H9 (cell line): Measurements from ENCODE around the gene DNAH1. TPM values are rescaled to one million over a fixed set of nuclear protein-coding genes. Genes with fewer than 3 reads are reported as not detected.

ENCODE experiments used
- DNase-seq: peaks from one replicate; pipeline ENCODE4 v3.0.0-alpha.2; 2017
- H2AFZ ChIP-seq: one replicate; pipeline ENCODE4 v1.6.1; 2013; ENCODE audit warnings: mild to moderate bottlenecking, low read length, control low read depth, moderate library complexity
- H2AK5ac ChIP-seq: 2 replicates; pipeline ENCODE4 v1.6.1; 2013; ENCODE audit warnings: low read length, control low read depth, mixed read lengths; ENCODE audit not compliant: insufficient read length
- H2BK120ac ChIP-seq: one replicate; pipeline ENCODE4 v1.6.1; 2013; ENCODE audit warnings: low read depth, mild to moderate bottlenecking, low read length, control low read depth, inconsistent platforms; ENCODE audit not compliant: poor library complexity, severe bottlenecking
- H2BK12ac ChIP-seq: 2 replicates; pipeline ENCODE4 v1.6.1; 2013; ENCODE audit warnings: low read length, control low read depth, mixed read lengths, low read depth; ENCODE audit not compliant: insufficient read length
- H2BK15ac ChIP-seq: 2 replicates; pipeline ENCODE4 v1.6.1; 2013; ENCODE audit warnings: low read depth, low read length, control low read depth
- H2BK20ac ChIP-seq: one replicate; pipeline ENCODE4 v1.6.1; 2013; ENCODE audit warnings: low read depth, mild to moderate bottlenecking, low read length, control low read depth, inconsistent platforms; ENCODE audit not compliant: poor library complexity, severe bottlenecking
- H2BK5ac ChIP-seq: 2 replicates; pipeline ENCODE4 v1.6.1; 2013; ENCODE audit warnings: low read length, control low read depth, mixed read lengths; ENCODE audit not compliant: insufficient read length
- H3K14ac ChIP-seq: 2 replicates; pipeline ENCODE4 v1.6.1; 2013; ENCODE audit warnings: low read length, control low read depth; ENCODE audit not compliant: insufficient read depth
- H3K18ac ChIP-seq: 2 replicates; pipeline ENCODE4 v1.6.1; 2013; ENCODE audit warnings: low read depth, mild to moderate bottlenecking, mixed read lengths, low read length, control low read depth; ENCODE audit not compliant: insufficient read length
- H3K23ac ChIP-seq: 2 replicates; pipeline ENCODE4 v1.6.1; 2013; ENCODE audit warnings: low read length, control low read depth, mixed read lengths, low read depth; ENCODE audit not compliant: insufficient read length
- H3K23me2 ChIP-seq: 2 replicates; pipeline ENCODE4 v1.6.1; 2013; ENCODE audit warnings: low read depth, mild to moderate bottlenecking, mixed read lengths, low read length, control low read depth; ENCODE audit not compliant: insufficient read length, poor library complexity, severe bottlenecking
- H3K27ac ChIP-seq: 2 replicates; pipeline ENCODE4 v1.5.1; 2013; ENCODE audit warnings: low read length, control low read depth, mixed read lengths, low read depth; ENCODE audit not compliant: insufficient read length
- H3K27me3 ChIP-seq: 2 replicates; pipeline ENCODE4 v1.6.1; 2013; ENCODE audit warnings: low read length, control low read depth, inconsistent platforms; ENCODE audit not compliant: insufficient read depth
- H3K4ac ChIP-seq: 2 replicates; pipeline ENCODE4 v1.6.1; 2013; ENCODE audit warnings: low read depth, mild to moderate bottlenecking, control low read depth, inconsistent platforms, low read length, moderate library complexity
- H3K4me1 ChIP-seq: 2 replicates; pipeline ENCODE4 v1.6.1; 2013; ENCODE audit warnings: low read length, control low read depth, inconsistent platforms; ENCODE audit not compliant: insufficient read depth
- H3K4me2 ChIP-seq: 2 replicates; pipeline ENCODE4 v1.6.1; 2013; ENCODE audit warnings: low read length, control low read depth, mixed read lengths; ENCODE audit not compliant: insufficient read length, insufficient read depth
- H3K56ac ChIP-seq: 2 replicates; pipeline ENCODE4 v1.6.1; 2013; ENCODE audit warnings: low read depth, mild to moderate bottlenecking, mixed read lengths, low read length, control low read depth; ENCODE audit not compliant: insufficient read length
- H3K79me1 ChIP-seq: 2 replicates; pipeline ENCODE4 v1.6.1; 2013; ENCODE audit warnings: low read depth, mild to moderate bottlenecking, moderate library complexity, low read length, control low read depth, inconsistent platforms; ENCODE audit not compliant: insufficient read depth, poor library complexity, severe bottlenecking
- H3K79me2 ChIP-seq: 2 replicates; pipeline ENCODE4 v1.6.1; 2013; ENCODE audit warnings: low read length, control low read depth, inconsistent platforms; ENCODE audit not compliant: insufficient read depth
- H3K9ac ChIP-seq: 2 replicates; pipeline ENCODE4 v1.6.1; 2013; ENCODE audit warnings: low read length, control low read depth, mixed read lengths; ENCODE audit not compliant: insufficient read length; ENCODE audit errors: extremely low read depth
- H3K9me3 ChIP-seq: one replicate; pipeline ENCODE4 v1.6.1; 2013; ENCODE audit warnings: low read depth, low read length, inconsistent platforms; ENCODE audit not compliant: control insufficient read depth
- H3T11ph ChIP-seq: one replicate; pipeline ENCODE4 v1.6.1; 2013; ENCODE audit warnings: mild to moderate bottlenecking, low read length, control low read depth, inconsistent platforms
- H4K20me1 ChIP-seq: one replicate; pipeline ENCODE4 v1.6.1; 2013; ENCODE audit not compliant: control insufficient read depth, insufficient read length, insufficient read depth
- H4K5ac ChIP-seq: 2 replicates; pipeline ENCODE4 v1.6.1; 2013; ENCODE audit warnings: low read depth, mild to moderate bottlenecking, mixed read lengths, low read length, control low read depth; ENCODE audit not compliant: insufficient read length
- H4K8ac ChIP-seq: replicated peaks from 2 replicates; pipeline ENCODE4 v1.6.1; 2013; ENCODE audit warnings: low read length, control low read depth, mixed read lengths, low read depth; ENCODE audit not compliant: insufficient read length
- H4K91ac ChIP-seq: 2 replicates; pipeline ENCODE4 v1.6.1; 2013; ENCODE audit warnings: low read depth, mild to moderate bottlenecking, moderate library complexity, mixed read lengths, low read length, control low read depth; ENCODE audit not compliant: insufficient read length
- H3K27ac Mint-ChIP-seq, 3 experiments: 2 replicates in 2 of 3; 3 replicates in 1 of 3; pipeline ENCODE4 v1.8.0; 2020 to 2021; ENCODE audit warnings: mixed read lengths in 3 of 3, mild to moderate bottlenecking in 1 of 3, moderate library complexity in 1 of 3
- H3K27me3 Mint-ChIP-seq: 2 replicates; pipeline ENCODE4 v1.8.0; 2021; ENCODE audit warnings: low read depth, mild to moderate bottlenecking, moderate library complexity, mixed read lengths
- H3K36me3 Mint-ChIP-seq, 3 experiments: 2 replicates in 2 of 3; 3 replicates in 1 of 3; pipeline ENCODE4 v1.8.0; 2020 to 2021; ENCODE audit warnings: low read depth in 3 of 3, mixed read lengths in 3 of 3; ENCODE audit not compliant: insufficient read depth in 1 of 3
- H3K4me1 Mint-ChIP-seq, 2 experiments: 2 replicates each; pipeline ENCODE4 v1.8.0; 2020; ENCODE audit warnings: mixed read lengths in 2 of 2
- H3K4me3 Mint-ChIP-seq, 2 experiments: 2 replicates in 1 of 2; 3 replicates in 1 of 2; pipeline ENCODE4 v1.8.0; 2020 to 2021; ENCODE audit warnings: mild to moderate bottlenecking in 2 of 2, mixed read lengths in 2 of 2, moderate library complexity in 1 of 2
- H3K9me3 Mint-ChIP-seq, 2 experiments: 2 replicates in 1 of 2; 3 replicates in 1 of 2; pipeline ENCODE4 v1.8.0; 2020; ENCODE audit warnings: mild to moderate bottlenecking in 2 of 2, mixed read lengths in 2 of 2, moderate library complexity in 1 of 2
- WGBS: extraction: QIAGEN DNeasy Blood & Tissue Kit; methylation state at CpG from one replicate; pipeline ENCODE4 v1.1.7; 2013; ENCODE audit warnings: missing lambda C conversion rate, low lambda C conversion rate, mixed read lengths; ENCODE audit not compliant: insufficient read length; ENCODE audit errors: extremely low coverage; 5-methylcytosine and 5-hydroxymethylcytosine counted together
- total RNA-seq: library from RNA; stranded (reverse); gene quantifications from 2 replicates; pipeline ENCODE4 v1.2.1, GENCODE V29; 2021
- TF ChIP-seq, protein P1 (sequence below): fragments of 200-600 bp; sonication (generic); conservative IDR thresholded peaks from 3 replicates; pipeline ENCODE4 v1.8.0; 2021; ENCODE audit warnings: antibody characterized with exemption, mild to moderate bottlenecking

DNAH1 gene
- total RNA-seq, 1 experiment from 2014 or later = 2.0 TPM

DNA sequence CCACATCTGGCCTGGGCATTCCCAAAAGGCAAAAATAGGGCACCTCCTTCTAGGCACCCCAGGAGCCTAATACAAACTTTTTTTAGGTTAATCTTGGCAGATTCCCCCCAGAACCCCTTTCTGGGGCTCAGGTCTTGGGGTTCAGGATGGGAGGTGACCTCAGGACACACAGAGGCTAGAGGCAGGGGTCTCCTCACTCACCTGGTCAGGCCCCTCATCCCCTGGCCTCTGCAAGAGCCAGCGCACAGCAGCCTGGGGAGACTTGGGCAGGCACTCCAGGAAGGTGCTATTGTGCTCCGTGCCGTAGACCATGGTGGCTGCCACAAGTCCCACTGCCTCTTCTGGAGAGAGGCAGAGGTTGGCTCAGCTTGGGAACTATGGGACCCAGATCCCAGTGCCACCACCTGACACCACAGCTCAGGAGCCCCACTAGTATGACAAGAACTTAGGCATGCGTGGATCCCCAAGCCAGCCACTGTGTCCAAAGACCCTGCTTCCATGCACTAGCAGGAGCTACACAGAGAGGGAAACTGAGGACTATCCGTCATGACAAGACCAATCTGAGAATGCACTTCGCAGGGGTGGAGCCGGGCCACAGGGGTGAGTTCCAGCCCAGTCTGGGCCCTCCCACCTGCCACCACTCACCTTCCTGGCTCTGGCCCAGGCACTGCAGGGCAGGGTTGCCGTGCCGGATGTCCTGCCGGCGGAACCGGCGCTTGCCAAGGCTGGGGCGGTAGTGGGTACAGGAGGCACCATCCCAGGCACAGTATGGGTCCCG, 121.4 kb downstream of the DNAH1 start:
- no peaks in the 10 kb centered on the region for H3K9me3 ChIP-seq
- no peak overlapping the region for H3K4me3 Mint-ChIP-seq
- H3T11ph ChIP-seq = no peak overlapping the region
- no peak overlapping the region for H3K18ac ChIP-seq
- no peak for DNase-seq
- H3K36me3 Mint-ChIP-seq = no peaks in the 10 kb centered on the region
- no peak overlapping the region for H3K56ac ChIP-seq
- H3K14ac ChIP-seq = no peak overlapping the region
- no CpG with 5 or more reads among the region's 15 CpGs for WGBS
- H4K91ac ChIP-seq = no peak overlapping the region
- H4K5ac ChIP-seq = no peak overlapping the region
- H3K9me3 Mint-ChIP-seq = no peaks in the 10 kb centered on the region
- no peak overlapping the region for H3K23ac ChIP-seq
- H4K8ac ChIP-seq = no peak overlapping the region
- H3K4me2 ChIP-seq = no peak overlapping the region
- H2BK12ac ChIP-seq = no peak overlapping the region
- no peak overlapping the region for H3K9ac ChIP-seq
- no peak overlapping the region for H2AK5ac ChIP-seq
- no peaks in the 10 kb centered on the region for H3K79me2 ChIP-seq
- no peak overlapping the region for H2BK20ac ChIP-seq
- H3K23me2 ChIP-seq = no peaks in the 10 kb centered on the region
- H4K20me1 ChIP-seq = no peaks in the 10 kb centered on the region
- peaks cover under 1% of the 10 kb centered on the region; the same call in 1 of the 2 replicates for H3K27me3 Mint-ChIP-seq
- H3K27ac Mint-ChIP-seq = no peak overlapping the region
- no peak overlapping the region for H2BK5ac ChIP-seq
- no peak overlapping the region for H2BK15ac ChIP-seq
- H3K4ac ChIP-seq = no peak overlapping the region
- H3K27ac ChIP-seq = no peak overlapping the region
- TF ChIP-seq, protein P1, sequence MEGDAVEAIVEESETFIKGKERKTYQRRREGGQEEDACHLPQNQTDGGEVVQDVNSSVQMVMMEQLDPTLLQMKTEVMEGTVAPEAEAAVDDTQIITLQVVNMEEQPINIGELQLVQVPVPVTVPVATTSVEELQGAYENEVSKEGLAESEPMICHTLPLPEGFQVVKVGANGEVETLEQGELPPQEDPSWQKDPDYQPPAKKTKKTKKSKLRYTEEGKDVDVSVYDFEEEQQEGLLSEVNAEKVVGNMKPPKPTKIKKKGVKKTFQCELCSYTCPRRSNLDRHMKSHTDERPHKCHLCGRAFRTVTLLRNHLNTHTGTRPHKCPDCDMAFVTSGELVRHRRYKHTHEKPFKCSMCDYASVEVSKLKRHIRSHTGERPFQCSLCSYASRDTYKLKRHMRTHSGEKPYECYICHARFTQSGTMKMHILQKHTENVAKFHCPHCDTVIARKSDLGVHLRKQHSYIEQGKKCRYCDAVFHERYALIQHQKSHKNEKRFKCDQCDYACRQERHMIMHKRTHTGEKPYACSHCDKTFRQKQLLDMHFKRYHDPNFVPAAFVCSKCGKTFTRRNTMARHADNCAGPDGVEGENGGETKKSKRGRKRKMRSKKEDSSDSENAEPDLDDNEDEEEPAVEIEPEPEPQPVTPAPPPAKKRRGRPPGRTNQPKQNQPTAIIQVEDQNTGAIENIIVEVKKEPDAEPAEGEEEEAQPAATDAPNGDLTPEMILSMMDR = no peak
- H3K4me1 Mint-ChIP-seq = peaks cover 14 to 22% of the 10 kb centered on the region in 2 experiments
- H3K79me1 ChIP-seq = no peaks in the 10 kb centered on the region
- no peaks in the 10 kb centered on the region for H3K27me3 ChIP-seq
- no peak overlapping the region for H2BK120ac ChIP-seq
- H3K4me1 ChIP-seq = no peaks in the 10 kb centered on the region
- no peak overlapping the region for H2AFZ ChIP-seq
